T-helper 2 cell treated with Interferon-gamma antibody and Interleukin-4, amounts not matched to agents 5 μg/mL and 100 μg/mL, for 36 hours (primary cell): Measurements from ENCODE around the gene DCAF11.
A peak's percentile ranks its signal among the peaks of the same experiment; 100 is the strongest.

Source experiments
- DNase-seq: peaks from one replicate; pipeline ENCODE4 v3.0.0; 2021; ENCODE audit warnings: low spot score
- H3K27ac Mint-ChIP-seq: one replicate; pipeline ENCODE4 v1.8.0; 2021; ENCODE audit warnings: mild to moderate bottlenecking, mixed read lengths
- H3K27me3 Mint-ChIP-seq: one replicate; pipeline ENCODE4 v1.8.0; 2021; ENCODE audit warnings: low read depth, mixed read lengths
- H3K36me3 Mint-ChIP-seq: one replicate; pipeline ENCODE4 v1.8.0; 2021; ENCODE audit warnings: low read depth, mixed read lengths
- H3K4me1 Mint-ChIP-seq: one replicate; pipeline ENCODE4 v1.8.0; 2021; ENCODE audit warnings: low read depth, mixed read lengths
- H3K4me3 Mint-ChIP-seq: one replicate; pipeline ENCODE4 v1.8.0; 2022; ENCODE audit warnings: mild to moderate bottlenecking, moderate library complexity, mixed read lengths
- H3K9me3 Mint-ChIP-seq: one replicate; pipeline ENCODE4 v1.8.0; 2021; ENCODE audit warnings: mixed read lengths

The DCAF11 gene

DNA sequence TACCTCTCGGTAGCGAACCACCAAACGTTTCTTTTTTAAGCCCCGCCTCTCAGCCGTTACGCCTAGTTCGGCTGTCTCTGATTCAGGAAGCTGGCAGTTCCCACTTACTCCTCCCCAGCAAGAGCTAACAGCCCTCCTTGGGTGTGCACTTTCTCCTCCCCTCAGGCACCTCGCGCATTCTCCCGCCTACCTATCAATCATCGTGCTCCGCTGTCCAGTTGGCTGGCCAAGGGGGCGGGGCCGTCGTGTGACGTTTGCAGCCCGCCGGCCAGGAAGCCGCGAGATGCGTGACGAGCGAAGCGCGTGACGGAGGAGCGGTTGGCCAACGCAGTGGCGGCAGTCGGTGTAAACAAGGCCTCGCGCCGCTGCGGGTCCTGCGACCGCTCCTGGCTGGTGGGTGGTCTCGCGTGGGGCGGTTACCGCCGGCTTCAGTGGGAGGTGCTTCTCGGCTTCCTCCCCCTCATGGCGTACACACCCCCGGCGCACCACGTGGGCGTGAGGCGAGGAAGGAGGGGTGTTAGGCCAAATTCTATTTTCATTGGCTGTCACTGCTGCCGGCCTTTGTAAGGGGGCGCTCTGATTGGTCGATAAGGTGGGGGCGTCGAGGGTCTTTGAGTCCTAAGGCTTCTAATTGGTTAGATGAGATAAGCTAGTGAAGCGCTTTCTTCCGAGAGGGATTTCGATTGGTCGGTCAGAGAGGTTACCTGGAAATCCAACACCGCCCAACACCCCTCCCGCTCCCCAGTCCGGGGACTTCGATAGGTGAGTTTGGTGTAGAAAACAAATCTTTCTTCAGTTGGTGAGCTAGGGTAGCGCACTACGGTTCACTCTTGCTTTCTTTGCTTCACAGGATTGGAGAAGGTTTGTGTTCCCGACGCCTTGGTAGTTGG, at the start of gene DCAF11, which contains the start of gene NRL:
DCAF11 (plus strand) TSS at position 246 of the 890 bp plus-strand sequence. CDS start 818 bp downstream, outside the sequence.
NRL (minus strand) TSS at position 418 of the 890 bp plus-strand sequence. CDS start 32,101 bp downstream, outside the sequence.
- Mint-ChIP-seq H3K4me1 (peaks cover 27% of the 10 kb centered on the region), H3K36me3 (peaks cover 40% of the 10 kb centered on the region), H3K27me3 (no peaks in the 10 kb centered on the region), H3K9me3 (no peaks in the 10 kb centered on the region), H3K4me3 (peak within 1 kb of the TSS; percentile 92), H3K27ac (peak within 1 kb of the TSS; percentile 97)
- peak; percentile 99 for DNase-seq

DNA sequence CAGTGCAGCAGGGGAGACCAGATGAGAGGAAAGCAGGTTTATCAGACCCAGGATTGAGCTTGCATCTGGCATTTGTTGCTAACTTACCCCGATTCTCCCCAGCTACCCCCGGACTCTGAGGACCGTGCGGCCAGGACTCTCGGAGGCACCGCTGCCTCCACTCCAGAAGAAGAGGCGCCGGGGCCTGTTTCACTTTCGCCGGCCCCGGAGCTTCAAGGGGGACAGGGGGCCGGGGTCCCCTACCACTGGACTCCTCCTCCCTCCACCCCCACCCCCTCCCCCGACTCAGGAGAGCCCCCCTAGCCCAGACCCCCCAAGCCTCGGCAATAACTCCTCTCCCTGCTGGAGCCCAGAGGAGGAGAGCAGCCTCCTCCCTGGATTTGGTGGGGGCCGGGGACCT, 49.7 kb upstream of the DCAF11 start:
- Mint-ChIP-seq H3K4me1 (no peaks in the 10 kb centered on the region), H3K27me3 (no peaks in the 10 kb centered on the region), H3K4me3 (no peak overlapping the region), H3K9me3 (no peaks in the 10 kb centered on the region), H3K27ac (no peak overlapping the region), H3K36me3 (no peaks in the 10 kb centered on the region)
- DNase-seq = no peak

DNA sequence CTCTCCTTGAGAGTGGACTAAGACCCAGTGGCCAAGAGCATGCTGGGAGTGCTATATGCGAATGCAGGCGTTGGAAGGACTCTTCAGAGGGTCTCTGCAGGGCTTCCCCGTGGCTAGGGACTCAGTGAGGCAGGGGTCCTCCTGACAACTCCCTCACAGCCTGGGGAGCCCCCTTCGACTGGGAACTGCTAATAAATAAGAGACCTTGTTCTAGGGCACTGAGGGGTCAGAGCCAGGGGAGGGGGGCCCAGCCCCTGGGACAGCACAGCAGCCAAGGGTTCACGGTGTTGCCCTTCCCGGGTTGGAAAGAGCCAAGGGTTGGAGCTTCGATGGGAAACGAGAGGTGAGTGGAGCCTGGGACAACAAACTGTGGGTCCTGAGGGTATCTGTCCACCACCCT, 49.2 kb upstream of the DCAF11 start:
- Mint-ChIP-seq H3K36me3 (no peaks in the 10 kb centered on the region), H3K9me3 (no peaks in the 10 kb centered on the region), H3K27me3 (no peaks in the 10 kb centered on the region), H3K27ac (no peak overlapping the region), H3K4me3 (no peak overlapping the region), H3K4me1 (no peaks in the 10 kb centered on the region)
- DNase-seq = no peak

DNA sequence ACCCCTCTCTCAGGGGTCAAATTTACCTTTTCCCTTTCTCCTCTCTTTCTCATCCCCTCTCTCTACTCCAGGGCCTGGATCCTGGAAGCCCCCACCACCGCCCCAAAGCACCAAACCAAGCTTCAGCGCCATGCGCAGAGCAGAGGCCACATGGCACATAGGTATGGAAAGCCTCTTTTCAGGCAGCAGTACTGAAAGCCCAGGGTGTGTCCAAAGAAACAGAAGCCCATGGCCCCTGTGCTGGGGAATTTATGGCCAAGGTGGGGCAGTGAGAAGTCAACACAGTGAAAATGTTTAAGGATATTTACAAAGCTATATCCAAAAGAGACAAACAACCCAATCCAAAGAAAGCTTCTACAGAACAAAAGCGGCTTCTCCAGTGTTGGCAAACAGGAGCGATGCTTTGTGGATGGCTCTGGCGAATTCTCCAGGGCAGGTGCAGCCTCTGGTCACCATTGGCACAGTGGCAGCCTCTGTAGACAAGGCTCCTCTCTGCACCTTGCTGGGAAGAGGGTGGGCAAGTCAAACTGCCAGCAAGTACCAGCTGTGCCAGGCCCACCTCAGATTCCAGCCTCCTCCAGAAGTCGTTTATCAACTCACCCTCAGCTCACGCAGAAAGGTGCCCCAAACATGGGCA, 48.0 kb upstream of the DCAF11 start:
- Mint-ChIP-seq H3K27ac (no peak overlapping the region), H3K4me3 (no peak overlapping the region), H3K36me3 (no peaks in the 10 kb centered on the region), H3K9me3 (no peaks in the 10 kb centered on the region), H3K27me3 (no peaks in the 10 kb centered on the region), H3K4me1 (no peaks in the 10 kb centered on the region)
- DNase-seq = no peak

DNA sequence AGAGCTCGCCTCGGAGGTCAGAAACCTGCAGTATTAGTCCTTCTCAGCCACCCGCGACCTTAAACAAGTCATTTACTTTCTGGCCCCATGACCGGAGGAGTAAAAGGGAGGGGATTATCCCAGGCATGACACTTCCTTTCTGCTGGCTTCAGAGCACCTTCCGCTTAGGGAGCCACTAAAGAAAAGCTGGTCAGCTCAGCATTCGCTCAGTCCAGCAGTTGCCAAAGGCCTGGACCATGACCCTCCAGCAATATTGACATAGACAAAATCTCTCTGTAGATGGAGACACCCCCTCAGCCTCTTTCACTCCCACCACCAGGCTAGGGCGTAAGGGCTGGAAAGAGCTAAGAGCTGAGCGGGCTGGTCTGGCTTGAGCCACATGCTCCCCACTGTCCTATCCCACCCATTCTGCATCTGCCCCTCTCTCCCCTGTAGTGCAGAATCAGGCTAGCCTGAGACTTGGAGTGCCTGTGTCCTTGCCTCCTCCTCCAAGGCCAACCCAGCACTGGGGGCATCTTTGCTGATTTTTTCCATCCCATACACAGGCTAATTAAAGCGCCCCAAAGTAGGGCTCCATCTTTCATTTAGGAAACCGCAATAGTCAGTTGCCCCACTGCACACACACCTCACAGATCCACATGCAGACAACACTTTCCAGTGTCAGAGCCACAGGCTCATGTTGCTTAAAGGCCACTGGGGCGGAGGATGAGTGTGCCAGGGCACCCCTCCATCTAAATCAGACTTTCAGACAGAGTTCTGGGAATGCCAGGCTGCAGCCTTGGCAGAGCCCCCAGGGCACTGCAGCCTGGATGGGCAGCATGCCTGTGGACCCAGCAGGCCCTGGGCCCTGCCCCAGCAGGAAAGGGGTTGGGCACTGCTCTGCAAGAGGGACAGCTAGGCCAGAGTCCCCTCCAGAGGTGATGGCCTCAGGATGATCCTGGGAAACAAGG, 47.2 kb upstream of the DCAF11 start:
- H3K36me3 Mint-ChIP-seq = no peaks in the 10 kb centered on the region
- no peaks in the 10 kb centered on the region for H3K9me3 Mint-ChIP-seq
- H3K4me3 Mint-ChIP-seq = no peak overlapping the region
- H3K4me1 Mint-ChIP-seq = no peaks in the 10 kb centered on the region
- no peaks in the 10 kb centered on the region for H3K27me3 Mint-ChIP-seq
- no peak overlapping the region for H3K27ac Mint-ChIP-seq
- DNase-seq = no peak

DNA sequence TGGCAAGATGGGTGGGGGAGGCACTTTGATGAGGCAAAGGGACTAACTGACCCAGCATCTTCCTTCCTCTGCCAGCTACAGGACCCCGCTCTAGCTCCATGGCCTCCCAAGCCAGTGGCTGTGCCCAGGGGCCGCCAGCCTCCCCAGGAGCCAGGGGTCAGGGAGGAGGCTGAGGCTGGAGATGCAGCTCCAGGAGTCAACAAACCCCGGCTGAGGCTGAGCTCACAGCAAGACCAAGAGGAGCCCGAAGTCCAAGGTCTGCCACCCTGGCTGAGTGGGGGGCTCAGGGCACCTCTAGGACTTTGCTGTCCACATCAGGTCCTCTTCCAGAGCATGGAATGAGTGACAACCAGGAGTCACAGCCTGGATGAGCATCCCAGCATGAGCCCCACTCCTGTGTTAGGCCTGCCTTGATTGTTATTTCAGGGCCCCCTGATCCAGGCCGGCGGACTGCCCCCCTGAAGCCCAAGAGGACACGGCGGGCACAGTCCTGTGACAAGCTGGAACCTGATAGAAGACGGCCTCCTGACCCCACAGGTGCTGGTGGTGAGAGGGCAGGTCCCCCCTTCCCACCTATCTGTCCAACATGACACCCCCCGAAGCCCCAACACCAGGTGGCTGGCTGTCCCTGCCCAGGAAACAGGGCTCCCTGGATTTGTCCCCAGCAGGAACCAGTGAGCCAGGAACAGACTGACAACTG, 45.7 kb upstream of the DCAF11 start:
- no peaks in the 10 kb centered on the region for H3K4me1 Mint-ChIP-seq
- no peak for DNase-seq
- no peaks in the 10 kb centered on the region for H3K27me3 Mint-ChIP-seq
- no peak overlapping the region for H3K4me3 Mint-ChIP-seq
- H3K27ac Mint-ChIP-seq = no peak overlapping the region
- no peaks in the 10 kb centered on the region for H3K36me3 Mint-ChIP-seq
- no peaks in the 10 kb centered on the region for H3K9me3 Mint-ChIP-seq

DNA sequence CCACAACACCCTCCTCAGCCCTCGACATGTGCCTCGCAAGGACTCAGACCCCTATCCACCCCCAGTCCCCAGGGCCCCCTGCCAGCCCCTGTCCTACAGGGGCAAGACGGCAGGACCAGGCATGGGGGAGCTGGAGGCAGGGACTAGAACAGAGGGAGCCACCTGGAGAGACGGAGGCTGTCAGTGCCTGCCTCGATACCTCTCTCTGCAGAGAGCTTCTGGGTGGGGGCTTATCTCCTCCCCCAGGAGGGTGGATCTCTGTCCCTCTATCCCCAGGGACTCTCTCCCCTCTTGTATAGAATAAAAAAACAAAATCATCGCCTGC, 45.2 kb upstream of the DCAF11 start:
- H3K27me3 Mint-ChIP-seq = no peaks in the 10 kb centered on the region

DNA sequence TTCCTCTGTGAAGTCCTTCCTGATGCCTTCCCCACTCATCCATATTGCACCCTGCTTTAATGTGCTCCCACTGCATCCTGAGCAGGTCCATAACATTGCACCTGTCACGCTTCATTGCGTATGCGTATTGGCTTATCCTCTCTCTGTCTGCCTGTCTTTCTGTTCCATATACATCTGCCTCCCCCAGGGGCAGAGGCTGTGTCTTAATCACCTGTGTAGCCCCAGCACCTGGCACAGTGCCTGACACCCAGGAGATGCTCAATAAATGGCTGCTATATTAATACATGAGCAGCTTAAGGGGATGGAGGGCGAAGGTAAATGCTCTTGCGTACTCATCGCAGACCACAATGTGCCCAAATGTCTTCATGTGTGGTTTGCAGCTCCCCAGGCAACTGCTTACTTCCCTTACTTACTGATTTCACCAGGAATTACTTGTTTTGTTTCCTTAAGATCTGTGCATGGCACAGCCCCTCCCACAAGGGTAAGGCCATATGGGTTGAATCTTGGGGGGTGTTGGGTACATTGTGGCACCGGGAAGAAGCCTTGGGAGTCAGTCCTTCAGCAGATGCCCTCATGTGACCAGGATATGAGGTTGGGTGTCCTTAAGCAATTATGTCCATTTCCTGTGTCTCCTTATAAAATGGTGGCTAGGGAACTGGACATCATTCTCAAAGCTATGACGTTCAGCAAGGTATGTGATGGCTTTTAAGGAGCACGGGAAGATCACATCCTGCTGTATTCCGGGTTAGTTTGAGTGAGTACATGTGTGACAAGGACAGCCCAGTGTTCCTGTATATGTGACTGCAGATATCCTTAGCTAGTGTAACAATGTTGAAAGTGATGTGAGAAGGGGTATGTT, 44.1 kb upstream of the DCAF11 start:
- Mint-ChIP-seq H3K36me3 (no peaks in the 10 kb centered on the region), H3K4me3 (no peak overlapping the region), H3K27ac (no peak overlapping the region), H3K27me3 (no peaks in the 10 kb centered on the region), H3K4me1 (peaks cover 5% of the 10 kb centered on the region), H3K9me3 (no peaks in the 10 kb centered on the region)
- DNase-seq = no peak

More for the DNA sequence above, 45.2 kb upstream of the DCAF11 start:
- H3K4me1 Mint-ChIP-seq = no peaks in the 10 kb centered on the region
- H3K27ac Mint-ChIP-seq = no peak overlapping the region
- no peak overlapping the region for H3K4me3 Mint-ChIP-seq
- H3K36me3 Mint-ChIP-seq = no peaks in the 10 kb centered on the region
- no peaks in the 10 kb centered on the region for H3K9me3 Mint-ChIP-seq
- no peak for DNase-seq

DNA sequence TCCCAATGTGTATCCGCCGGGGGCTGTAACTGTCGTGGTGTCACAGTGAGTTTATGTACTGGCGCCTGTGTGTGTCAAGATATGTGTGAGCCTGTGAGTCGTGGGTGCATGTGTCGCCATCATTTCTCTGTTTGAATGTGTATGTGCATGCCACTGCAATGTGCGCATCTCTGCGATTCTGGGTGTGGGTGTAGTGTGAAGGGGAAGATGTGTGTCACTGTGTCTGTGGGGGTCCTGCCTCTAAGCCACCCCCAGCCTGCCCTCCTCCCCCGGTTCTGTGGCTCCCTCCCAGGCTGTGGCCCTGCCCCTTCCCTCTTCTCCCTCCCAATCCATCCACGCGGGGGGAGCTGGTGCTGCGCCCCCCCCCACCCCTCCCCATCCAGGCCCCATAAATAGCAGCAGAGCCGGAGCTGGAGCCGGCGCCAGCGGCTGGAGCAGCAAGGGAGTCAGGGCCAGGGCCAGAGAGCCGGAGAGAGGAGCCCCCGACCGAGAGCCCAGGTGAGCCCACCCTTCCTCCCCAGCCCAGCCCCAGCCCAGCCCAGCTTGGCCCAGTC, 43.4 kb upstream of the DCAF11 start, which contains the start of gene CPNE6:
CPNE6 (plus strand) TSS at position 419 of the 554 bp plus-strand sequence. CDS start 1,375 bp downstream, outside the sequence.
- Mint-ChIP-seq H3K27me3 (no peaks in the 10 kb centered on the region), H3K9me3 (no peaks in the 10 kb centered on the region), H3K4me3 (no peak within 1 kb of the TSS), H3K27ac (no peak within 1 kb of the TSS), H3K36me3 (no peaks in the 10 kb centered on the region), H3K4me1 (peaks cover 10% of the 10 kb centered on the region)
- DNase-seq = peak; percentile 48

DNA sequence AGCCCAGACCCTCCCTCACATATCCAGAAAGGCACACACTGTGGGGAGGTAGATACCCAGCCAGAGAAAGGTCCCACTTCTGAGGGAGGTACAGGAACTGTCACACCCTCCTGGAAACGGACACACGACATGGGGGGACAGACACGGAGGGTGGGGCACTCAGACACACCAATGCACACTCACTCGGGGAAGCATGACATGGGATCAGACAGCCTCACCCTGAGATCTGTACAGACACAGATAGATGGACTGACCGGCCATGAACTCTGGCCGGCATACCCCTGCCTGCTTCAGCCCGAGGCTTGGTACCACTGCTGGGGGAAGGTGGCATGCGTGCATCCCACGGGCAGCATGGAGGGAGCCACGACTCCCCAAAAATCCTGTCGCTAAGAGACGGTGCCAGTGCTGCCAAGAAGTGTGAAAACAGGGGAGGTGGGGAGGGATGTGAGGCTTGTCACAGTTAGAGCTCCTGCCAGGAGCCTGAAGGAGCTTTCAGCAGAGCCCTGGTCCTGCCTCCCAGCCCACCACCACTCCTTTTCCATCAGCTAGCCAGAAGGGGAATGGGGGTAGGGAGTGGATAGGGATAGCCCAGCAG, 42.6 kb upstream of the DCAF11 start:
- DNase-seq = no peak
- H3K4me3 Mint-ChIP-seq = no peak overlapping the region
- H3K4me1 Mint-ChIP-seq = peaks cover 10% of the 10 kb centered on the region
- no peaks in the 10 kb centered on the region for H3K9me3 Mint-ChIP-seq
- no peaks in the 10 kb centered on the region for H3K27me3 Mint-ChIP-seq
- no peaks in the 10 kb centered on the region for H3K36me3 Mint-ChIP-seq
- H3K27ac Mint-ChIP-seq = no peak overlapping the region

DNA sequence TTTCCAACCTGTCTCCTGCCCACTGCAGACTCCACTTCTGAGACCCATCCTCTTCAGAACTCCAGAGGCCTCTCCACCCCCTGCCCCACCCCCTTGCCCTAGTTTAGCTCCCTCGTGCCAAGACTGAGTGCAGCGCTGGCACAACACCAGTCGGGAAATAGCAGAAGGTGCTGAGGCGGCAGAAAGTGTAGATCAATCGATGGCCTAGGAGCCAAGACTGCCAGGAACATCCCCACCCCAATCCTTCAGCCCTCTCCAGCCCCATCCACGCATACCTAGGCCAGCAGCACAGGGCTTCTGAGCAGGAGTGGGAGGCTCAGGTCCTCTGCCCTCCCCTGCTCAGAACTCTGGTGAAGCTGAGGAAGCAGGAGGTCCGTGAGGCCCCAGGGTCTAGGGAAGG, 42.1 kb upstream of the DCAF11 start:
- Mint-ChIP-seq H3K36me3 (no peaks in the 10 kb centered on the region), H3K9me3 (no peaks in the 10 kb centered on the region), H3K27me3 (no peaks in the 10 kb centered on the region), H3K4me1 (peaks cover 10% of the 10 kb centered on the region), H3K4me3 (no peak overlapping the region), H3K27ac (no peak overlapping the region)
- no peak for DNase-seq
